Epithelial cell of proximal tubule (primary cell): ENCODE measurements around the gene AUTS2. TPM values are rescaled to one million over a fixed set of nuclear protein-coding genes. Genes with fewer than 3 reads are reported as not detected.

Experiments used
- DNase-seq: peaks from one replicate; pipeline ENCODE4 v3.0.0-alpha.2; 2011; ENCODE audit warnings: low read depth
- H3K4me3 ChIP-seq: 2 replicates; pipeline ENCODE4 v1.5.1; 2011; ENCODE audit warnings: low read depth, mild to moderate bottlenecking, low read length
- CTCF ChIP-seq: conservative IDR thresholded peaks from 2 replicates; pipeline ENCODE4 v1.5.1; 2012; ENCODE audit warnings: low read depth, mild to moderate bottlenecking, low read length
- total RNA-seq: library from RNA; depleted of rRNA; stranded (reverse); fragments of >200 nt; gene quantifications from 2 replicates; pipeline ENCODE4 v1.2.3, GENCODE V29; 2015

AUTS2 gene
- total RNA-seq, 1 donor from 2014 or later: 10.0 TPM

GRCh38 chr7:69959789-69960499 lies 361.7 kb downstream of the AUTS2 start:
- TF ChIP-seq CTCF: no peak
- no peak overlapping the region for H3K4me3 ChIP-seq

GRCh38 chr7:69961436-69961835 lies 363.2 kb downstream of the AUTS2 start:
- no peak for TF ChIP-seq CTCF
- no peak for DNase-seq
- H3K4me3 ChIP-seq: no peak overlapping the region

More at GRCh38 chr7:69959789-69960499, 361.7 kb downstream of the AUTS2 start:
- DNase-seq: no peak

GRCh38 chr7:69962186-69963065 lies 364.2 kb downstream of the AUTS2 start:
- DNase-seq: no peak
- H3K4me3 ChIP-seq: no peak overlapping the region
- no peak for TF ChIP-seq CTCF

- H3K4me3 ChIP-seq: no peak overlapping the region
- TF ChIP-seq CTCF: no peak
- DNase-seq: no peak
These were observed 365.1 kb downstream of the AUTS2 start for GRCh38 chr7:69963393-69963792.

- no peak overlapping the region for H3K4me3 ChIP-seq
- no peak for TF ChIP-seq CTCF
- no peak for DNase-seq
These were observed 368.7 kb downstream of the AUTS2 start for GRCh38 chr7:69966766-69967591.

- no peak for TF ChIP-seq CTCF
- no peak for DNase-seq
- no peak overlapping the region for H3K4me3 ChIP-seq
These were observed 369.6 kb downstream of the AUTS2 start for GRCh38 chr7:69967689-69968450.
